GM12865 (cell line): ENCODE measurements around the gene ENTR1.

Experiments
- DNase-seq: peaks from one replicate; pipeline ENCODE4 v3.0.0; 2010; ENCODE audit warnings: low read depth
- H3K4me3 ChIP-seq: 2 replicates; pipeline ENCODE4 v1.5.1; 2011; ENCODE audit warnings: mild to moderate bottlenecking, low read depth, low read length, control low read depth
- TF ChIP-seq, protein P1 (sequence below): IDR thresholded peaks from 2 replicates; pipeline ENCODE4 v1.5.1; 2011; ENCODE audit warnings: low read length, control low read depth, low read depth, inconsistent platforms; ENCODE audit not compliant: insufficient read depth; ENCODE audit errors: missing control alignments

ENTR1 gene

GRCh38 chr9:136433043-136433715, 22.8 kb upstream of the ENTR1 start:
- TF ChIP-seq, protein P1, sequence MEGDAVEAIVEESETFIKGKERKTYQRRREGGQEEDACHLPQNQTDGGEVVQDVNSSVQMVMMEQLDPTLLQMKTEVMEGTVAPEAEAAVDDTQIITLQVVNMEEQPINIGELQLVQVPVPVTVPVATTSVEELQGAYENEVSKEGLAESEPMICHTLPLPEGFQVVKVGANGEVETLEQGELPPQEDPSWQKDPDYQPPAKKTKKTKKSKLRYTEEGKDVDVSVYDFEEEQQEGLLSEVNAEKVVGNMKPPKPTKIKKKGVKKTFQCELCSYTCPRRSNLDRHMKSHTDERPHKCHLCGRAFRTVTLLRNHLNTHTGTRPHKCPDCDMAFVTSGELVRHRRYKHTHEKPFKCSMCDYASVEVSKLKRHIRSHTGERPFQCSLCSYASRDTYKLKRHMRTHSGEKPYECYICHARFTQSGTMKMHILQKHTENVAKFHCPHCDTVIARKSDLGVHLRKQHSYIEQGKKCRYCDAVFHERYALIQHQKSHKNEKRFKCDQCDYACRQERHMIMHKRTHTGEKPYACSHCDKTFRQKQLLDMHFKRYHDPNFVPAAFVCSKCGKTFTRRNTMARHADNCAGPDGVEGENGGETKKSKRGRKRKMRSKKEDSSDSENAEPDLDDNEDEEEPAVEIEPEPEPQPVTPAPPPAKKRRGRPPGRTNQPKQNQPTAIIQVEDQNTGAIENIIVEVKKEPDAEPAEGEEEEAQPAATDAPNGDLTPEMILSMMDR = no peak
- H3K4me3 ChIP-seq = no peak overlapping the region
- DNase-seq = no peak

DNA sequence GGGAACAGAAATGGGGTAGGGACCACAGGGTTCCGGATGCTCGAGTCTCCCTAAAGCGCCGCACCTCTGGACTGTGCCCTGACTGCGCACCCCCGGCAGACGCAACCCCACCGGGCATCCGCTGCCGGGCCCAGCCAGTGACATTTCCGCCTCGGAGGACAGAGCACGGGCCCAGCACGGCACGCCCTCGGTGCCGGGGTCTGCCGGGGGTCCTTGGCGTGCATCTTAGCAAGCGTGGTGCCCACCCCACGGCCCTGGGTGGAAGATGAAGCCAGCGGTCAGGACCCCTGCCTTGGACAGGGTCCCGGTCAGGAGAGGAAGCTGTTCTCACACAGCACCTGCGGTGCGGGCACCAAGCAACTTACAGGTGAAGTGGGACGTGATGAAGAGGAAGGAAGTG, 22.2 kb upstream of the ENTR1 start:
- H3K4me3 ChIP-seq = no peak overlapping the region
- no peak for DNase-seq
- TF ChIP-seq, protein P1 = no peak

DNA sequence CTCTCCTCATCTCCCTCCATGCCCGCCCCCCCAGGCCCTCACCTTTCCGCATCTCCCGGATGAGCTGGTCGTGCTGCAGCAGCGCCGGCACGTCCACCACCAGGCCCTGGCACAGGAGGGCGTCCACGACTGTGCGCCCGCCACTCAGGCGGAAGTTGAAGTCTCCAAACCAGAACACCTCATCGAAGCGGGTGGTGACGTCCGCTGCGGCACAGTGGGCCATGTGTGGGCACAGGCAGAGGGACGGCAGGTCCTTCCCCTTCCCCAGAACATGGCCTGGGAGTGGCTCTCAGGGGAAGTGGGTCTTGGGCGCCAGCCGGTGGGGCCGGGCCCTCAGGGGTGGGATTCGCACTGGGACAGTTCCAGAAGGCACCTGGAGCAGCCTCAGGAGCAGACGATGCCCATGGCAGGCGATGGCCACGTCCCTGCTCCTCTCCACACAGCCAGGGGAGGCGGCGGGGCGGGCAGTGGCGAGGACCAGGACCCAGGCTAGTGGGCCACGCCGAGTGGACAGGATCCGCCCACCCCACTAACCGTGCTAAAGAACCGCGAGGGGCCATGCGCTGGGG, 21.5 kb upstream of the ENTR1 start:
- H3K4me3 ChIP-seq = no peak overlapping the region
- TF ChIP-seq, protein P1 = no peak
- no peak for DNase-seq

GRCh38 chr9:136430588-136431234, 20.3 kb upstream of the ENTR1 start:
- no peak overlapping the region for H3K4me3 ChIP-seq
- TF ChIP-seq, protein P1 = no peak
- DNase-seq = no peak

- DNase-seq = no peak
- TF ChIP-seq, protein P1 = no peak
- H3K4me3 ChIP-seq = no peak overlapping the region
Observed at GRCh38 chr9:136429683-136430491, 19.5 kb upstream of the ENTR1 start.

GRCh38 chr9:136429075-136429628, 18.7 kb upstream of the ENTR1 start:
- no peak for DNase-seq
- H3K4me3 ChIP-seq = no peak overlapping the region
- TF ChIP-seq, protein P1 = no peak
